ENCODE results near the gene RGS6.

The RGS6 gene

DNA sequence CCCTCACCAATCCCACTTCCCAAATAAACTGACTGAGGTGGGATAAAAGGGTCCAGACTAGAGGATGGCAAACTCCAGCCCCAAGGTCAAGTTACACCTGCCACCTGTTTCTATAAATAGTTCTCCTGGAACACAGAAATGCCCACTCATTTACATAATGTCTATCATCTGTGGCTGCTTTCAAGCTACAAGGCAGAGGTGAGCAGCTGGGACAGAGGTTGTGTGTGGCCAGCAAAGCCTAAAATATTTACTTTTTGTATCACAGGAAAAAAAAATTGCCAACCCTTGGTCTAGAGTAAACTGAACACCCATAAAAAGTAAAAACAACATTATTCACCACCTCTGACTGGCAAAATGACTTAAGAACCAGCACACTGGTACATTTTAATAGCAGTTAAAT lies 269.4 kb downstream of the RGS6 start:
- no peaks in the 10 kb centered on the region for H3K9me3 ChIP-seq (ENCODE audit: control insufficient read depth, insufficient read depth, low read length)
- no peaks in the 10 kb centered on the region for H3K4me1 ChIP-seq (ENCODE audit: control insufficient read depth, low read length)
- no peak for TF ChIP-seq EZH2phosphoT487 (IDR thresholded peaks at IDR 0.05; ENCODE audit: borderline replicate concordance, low read length)
- TF ChIP-seq, protein P1, sequence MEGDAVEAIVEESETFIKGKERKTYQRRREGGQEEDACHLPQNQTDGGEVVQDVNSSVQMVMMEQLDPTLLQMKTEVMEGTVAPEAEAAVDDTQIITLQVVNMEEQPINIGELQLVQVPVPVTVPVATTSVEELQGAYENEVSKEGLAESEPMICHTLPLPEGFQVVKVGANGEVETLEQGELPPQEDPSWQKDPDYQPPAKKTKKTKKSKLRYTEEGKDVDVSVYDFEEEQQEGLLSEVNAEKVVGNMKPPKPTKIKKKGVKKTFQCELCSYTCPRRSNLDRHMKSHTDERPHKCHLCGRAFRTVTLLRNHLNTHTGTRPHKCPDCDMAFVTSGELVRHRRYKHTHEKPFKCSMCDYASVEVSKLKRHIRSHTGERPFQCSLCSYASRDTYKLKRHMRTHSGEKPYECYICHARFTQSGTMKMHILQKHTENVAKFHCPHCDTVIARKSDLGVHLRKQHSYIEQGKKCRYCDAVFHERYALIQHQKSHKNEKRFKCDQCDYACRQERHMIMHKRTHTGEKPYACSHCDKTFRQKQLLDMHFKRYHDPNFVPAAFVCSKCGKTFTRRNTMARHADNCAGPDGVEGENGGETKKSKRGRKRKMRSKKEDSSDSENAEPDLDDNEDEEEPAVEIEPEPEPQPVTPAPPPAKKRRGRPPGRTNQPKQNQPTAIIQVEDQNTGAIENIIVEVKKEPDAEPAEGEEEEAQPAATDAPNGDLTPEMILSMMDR (IDR thresholded peaks at IDR 0.05; ENCODE audit: low read depth, low read length, poor library complexity, severe bottlenecking) = no peak
- H3K79me2 ChIP-seq (ENCODE audit: control insufficient read depth, low read length) = no peaks in the 10 kb centered on the region
- H3K9me2 ChIP-seq (replicated peaks; ENCODE audit: control insufficient read depth, low read length) = no peaks in the 10 kb centered on the region
- H3K4me2 ChIP-seq (ENCODE audit: low read length) = no peak overlapping the region
- H3K36me3 ChIP-seq (ENCODE audit: control insufficient read depth, low read length) = no peaks in the 10 kb centered on the region
- H3K27ac ChIP-seq (ENCODE audit: low read depth, low read length) = no peak overlapping the region
- H4K20me1 ChIP-seq (ENCODE audit: control insufficient read depth, insufficient read depth, low read depth, low read length) = no peaks in the 10 kb centered on the region
- H3F3A ChIP-seq (ENCODE audit: control insufficient read depth, insufficient read depth) = no peaks in the 10 kb centered on the region
- no peak overlapping the region for H3K4me3 ChIP-seq (ENCODE audit: low read length)
- no peaks in the 10 kb centered on the region for H3K27me3 ChIP-seq (ENCODE audit: control insufficient read depth, low read length)

- no peak overlapping the region for H3K27ac ChIP-seq (ENCODE audit: low read depth, low read length)
- no peaks in the 10 kb centered on the region for H3F3A ChIP-seq (ENCODE audit: control insufficient read depth, insufficient read depth)
- no peaks in the 10 kb centered on the region for H3K36me3 ChIP-seq (ENCODE audit: control insufficient read depth, low read length)
- no peaks in the 10 kb centered on the region for H3K4me1 ChIP-seq (ENCODE audit: control insufficient read depth, low read length)
- no peaks in the 10 kb centered on the region for H3K9me2 ChIP-seq (replicated peaks; ENCODE audit: control insufficient read depth, low read length)
- no peaks in the 10 kb centered on the region for H3K79me2 ChIP-seq (ENCODE audit: control insufficient read depth, low read length)
- no peak for TF ChIP-seq EZH2phosphoT487 (IDR thresholded peaks at IDR 0.05; ENCODE audit: borderline replicate concordance, low read length)
- TF ChIP-seq, protein P1 (IDR thresholded peaks at IDR 0.05; ENCODE audit: low read depth, low read length, poor library complexity, severe bottlenecking) = no peak
- peaks cover 2% of the 10 kb centered on the region; the same call in 1 of the 2 replicates for H3K27me3 ChIP-seq (ENCODE audit: control insufficient read depth, low read length)
- no peak overlapping the region for H3K4me3 ChIP-seq (ENCODE audit: low read length)
- H4K20me1 ChIP-seq (ENCODE audit: control insufficient read depth, insufficient read depth, low read depth, low read length) = no peaks in the 10 kb centered on the region
- no peak overlapping the region for H3K4me2 ChIP-seq (ENCODE audit: low read length)
- H3K9me3 ChIP-seq (ENCODE audit: control insufficient read depth, insufficient read depth, low read length) = no peaks in the 10 kb centered on the region
Measured at GRCh38 chr14:72213424-72213823, 281.2 kb downstream of the RGS6 start.

- Histone ChIP-seq H3K79me2 (ENCODE audit: control insufficient read depth, low read length) (no peaks in the 10 kb centered on the region), H3K4me3 (ENCODE audit: low read length) (no peak overlapping the region), H3F3A (ENCODE audit: control insufficient read depth, insufficient read depth) (no peaks in the 10 kb centered on the region), H3K27ac (ENCODE audit: low read depth, low read length) (no peak overlapping the region), H3K4me1 (ENCODE audit: control insufficient read depth, low read length) (no peaks in the 10 kb centered on the region), H4K20me1 (ENCODE audit: control insufficient read depth, insufficient read depth, low read depth, low read length) (no peaks in the 10 kb centered on the region), H3K27me3 (ENCODE audit: control insufficient read depth, low read length) (peaks cover 2% of the 10 kb centered on the region; the same call in 1 of the 2 replicates), H3K9me2 (replicated peaks; ENCODE audit: control insufficient read depth, low read length) (no peaks in the 10 kb centered on the region; the same call in 1 of the 2 replicates), H3K36me3 (ENCODE audit: control insufficient read depth, low read length) (no peaks in the 10 kb centered on the region), H3K4me2 (ENCODE audit: low read length) (no peak overlapping the region), H3K9me3 (ENCODE audit: control insufficient read depth, insufficient read depth, low read length) (no peaks in the 10 kb centered on the region; the same call in 1 of the 2 replicates)
- TF ChIP-seq, protein P1 (IDR thresholded peaks at IDR 0.05; ENCODE audit: low read depth, low read length, poor library complexity, severe bottlenecking) = no peak
- TF ChIP-seq EZH2phosphoT487 (IDR thresholded peaks at IDR 0.05; ENCODE audit: borderline replicate concordance, low read length) = no peak
Measured at GRCh38 chr14:72215080-72215479, 282.9 kb downstream of the RGS6 start.

All from DOHH2 (cell line).